Measurements from ENCODE around the gene PXK. TPM values are rescaled to one million over a fixed set of nuclear protein-coding genes. Genes with fewer than 3 reads are reported as not detected.
"Not testable (repeated sequence)": the region's sequence is repeated elsewhere in the genome, so short reads cannot be mapped to it uniquely, and the experiment has no call there.

PXK gene
- total RNA-seq, 2 donors from 2014 or later, result 16.0 to 22.0 TPM

GRCh38 chr3:58434168-58434504 lies 101.4 kb downstream of the PXK start:
- Mint-ChIP-seq H3K27ac (peak overlapping the region; percentile 98), H3K27me3 (ENCODE audit: insufficient read depth) (no peaks in the 10 kb centered on the region), H3K9me3 (peaks cover 1% of the 10 kb centered on the region), H3K4me3 (peak overlapping the region; percentile 90), H3K4me1 (peaks cover 37% of the 10 kb centered on the region), H3K36me3 (ENCODE audit: low read depth) (peaks cover 31% of the 10 kb centered on the region)
- Histone ChIP-seq H3K9ac (ENCODE audit: extremely low read depth, low read length, poor library complexity, severe bottlenecking) (peak overlapping the region; percentile 42), H3K27ac (ENCODE audit: low read depth, low read length) (no peak overlapping the region), H3K9me3 (ENCODE audit: control insufficient read depth, low read length) (peaks cover 5% of the 10 kb centered on the region), H3K27me3 (ENCODE audit: control insufficient read depth, insufficient read depth, low read length, poor library complexity, severe bottlenecking) (no peaks in the 10 kb centered on the region), H3K36me3 (ENCODE audit: control insufficient read depth, insufficient read depth, low read length) (peaks cover 32% of the 10 kb centered on the region), H3K4me1 (ENCODE audit: control insufficient read depth, insufficient read depth, low read length) (peaks cover 14% of the 10 kb centered on the region), H3K4me3 (ENCODE audit: low read length) (peak overlapping the region; percentile 6)
- WGBS, 2 experiments (ENCODE audit: insufficient coverage in 1 of 2, insufficient read length in 1 of 2), result 67 to 84% methylated on average over 3 of the region's 3 CpGs
- DNase-seq, result no peak
- TF ChIP-seq CTCF (conservative IDR thresholded peaks at IDR 0.05), result no peak

GRCh38 chr3:58434511-58434910 lies 101.8 kb downstream of the PXK start:
- peak overlapping the region; percentile 98 for H3K27ac Mint-ChIP-seq
- peak; percentile 86 for DNase-seq
- 40 to 66% methylated on average over 2 to 11 of the region's 11 CpGs for WGBS, 2 experiments (ENCODE audit: insufficient coverage in 1 of 2, insufficient read length in 1 of 2)

GRCh38 chr3:58434990-58435389 lies 102.3 kb downstream of the PXK start:
- H3K4me1 ChIP-seq (ENCODE audit: control insufficient read depth, insufficient read depth, low read length), result peaks cover 14% of the 10 kb centered on the region
- H3K4me3 ChIP-seq (ENCODE audit: low read length), result no peak overlapping the region
- Mint-ChIP-seq H3K4me3 (peak overlapping the region; percentile 90), H3K36me3 (ENCODE audit: low read depth) (peaks cover 23% of the 10 kb centered on the region), H3K9me3 (peaks cover 1% of the 10 kb centered on the region), H3K27ac (peak overlapping the region; percentile 98), H3K4me1 (peaks cover 39% of the 10 kb centered on the region), H3K27me3 (ENCODE audit: insufficient read depth) (no peaks in the 10 kb centered on the region)
- peaks cover 5% of the 10 kb centered on the region for H3K9me3 ChIP-seq (ENCODE audit: control insufficient read depth, low read length)
- H3K36me3 ChIP-seq (ENCODE audit: control insufficient read depth, insufficient read depth, low read length), result peaks cover 24% of the 10 kb centered on the region
- no peak for TF ChIP-seq CTCF (conservative IDR thresholded peaks at IDR 0.05)
- no peaks in the 10 kb centered on the region for H3K27me3 ChIP-seq (ENCODE audit: control insufficient read depth, insufficient read depth, low read length, poor library complexity, severe bottlenecking)
- DNase-seq, result peak; percentile 92
- H3K27ac ChIP-seq (ENCODE audit: low read depth, low read length), result peak overlapping the region; percentile 35
- 36 to 71% methylated on average over 1 of the region's 1 CpG for WGBS, 2 experiments (ENCODE audit: insufficient coverage in 1 of 2, insufficient read length in 1 of 2)
- peak overlapping the region; percentile 42 for H3K9ac ChIP-seq (ENCODE audit: extremely low read depth, low read length, poor library complexity, severe bottlenecking)

More at GRCh38 chr3:58434511-58434910, 101.8 kb downstream of the PXK start:
- Mint-ChIP-seq H3K27me3 (ENCODE audit: insufficient read depth) (no peaks in the 10 kb centered on the region), H3K9me3 (peaks cover 1% of the 10 kb centered on the region), H3K36me3 (ENCODE audit: low read depth) (peaks cover 28% of the 10 kb centered on the region), H3K4me1 (peaks cover 37% of the 10 kb centered on the region), H3K4me3 (peak overlapping the region; percentile 90)
- peaks cover 28% of the 10 kb centered on the region for H3K36me3 ChIP-seq (ENCODE audit: control insufficient read depth, insufficient read depth, low read length)
- H3K27ac ChIP-seq (ENCODE audit: low read depth, low read length), result peak overlapping the region; percentile 35
- H3K9ac ChIP-seq (ENCODE audit: extremely low read depth, low read length, poor library complexity, severe bottlenecking), result peak overlapping the region; percentile 42
- peaks cover 5% of the 10 kb centered on the region for H3K9me3 ChIP-seq (ENCODE audit: control insufficient read depth, low read length)
- H3K4me3 ChIP-seq (ENCODE audit: low read length), result peak overlapping the region; percentile 6
- peaks cover 14% of the 10 kb centered on the region for H3K4me1 ChIP-seq (ENCODE audit: control insufficient read depth, insufficient read depth, low read length)
- TF ChIP-seq CTCF (conservative IDR thresholded peaks at IDR 0.05), result no peak
- H3K27me3 ChIP-seq (ENCODE audit: control insufficient read depth, insufficient read depth, low read length, poor library complexity, severe bottlenecking), result no peaks in the 10 kb centered on the region

- not testable (repeated sequence) for H3K9me3 Mint-ChIP-seq; H3K36me3 Mint-ChIP-seq (ENCODE audit: low read depth); H3K27ac ChIP-seq (ENCODE audit: low read depth, low read length); H3K27me3 ChIP-seq (ENCODE audit: control insufficient read depth, insufficient read depth, low read length, poor library complexity, severe bottlenecking); H3K4me3 ChIP-seq (ENCODE audit: low read length); H3K9me3 ChIP-seq (ENCODE audit: control insufficient read depth, low read length); H3K36me3 ChIP-seq (ENCODE audit: control insufficient read depth, insufficient read depth, low read length); H3K27me3 Mint-ChIP-seq (ENCODE audit: insufficient read depth); H3K9ac ChIP-seq (ENCODE audit: extremely low read depth, low read length, poor library complexity, severe bottlenecking); H3K4me3 Mint-ChIP-seq
- H3K4me1 Mint-ChIP-seq, result peaks cover 57% of the 10 kb centered on the region
- peak overlapping the region; percentile 95 for H3K27ac Mint-ChIP-seq
- WGBS, 2 experiments (ENCODE audit: insufficient coverage in 1 of 2, insufficient read length in 1 of 2), result 62 to 76% methylated on average over 6 to 8 of the region's 8 CpGs
- peaks cover 19% of the 10 kb centered on the region for H3K4me1 ChIP-seq (ENCODE audit: control insufficient read depth, insufficient read depth, low read length)
- DNase-seq, result peak; percentile 83
Observed at GRCh38 chr3:58437276-58437675, 104.6 kb downstream of the PXK start.

DNA sequence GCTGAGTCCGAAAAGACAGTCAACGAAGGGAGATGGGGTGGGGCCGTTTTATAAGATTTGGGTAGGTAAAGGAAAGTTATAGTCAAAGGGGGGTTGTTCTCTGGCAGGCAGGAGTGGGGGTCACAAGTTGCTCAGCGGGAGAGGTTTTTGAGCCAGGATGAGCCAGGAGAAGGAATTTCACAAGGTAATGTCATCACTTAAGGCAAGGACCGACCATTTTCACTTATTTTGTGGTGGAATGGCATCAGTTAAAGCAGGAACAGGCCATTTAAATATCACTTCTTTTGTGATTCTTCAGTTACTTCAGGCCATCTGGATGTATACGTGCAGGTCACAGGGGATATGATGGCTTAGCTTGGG lies 108.3 kb downstream of the PXK start:
- H3K36me3 Mint-ChIP-seq (ENCODE audit: low read depth); H3K9ac ChIP-seq (ENCODE audit: extremely low read depth, low read length, poor library complexity, severe bottlenecking); H3K27me3 ChIP-seq (ENCODE audit: control insufficient read depth, insufficient read depth, low read length, poor library complexity, severe bottlenecking); H3K27me3 Mint-ChIP-seq (ENCODE audit: insufficient read depth); H3K4me3 ChIP-seq (ENCODE audit: low read length); H3K9me3 ChIP-seq (ENCODE audit: control insufficient read depth, low read length); H3K9me3 Mint-ChIP-seq; H3K27ac ChIP-seq (ENCODE audit: low read depth, low read length); H3K36me3 ChIP-seq (ENCODE audit: control insufficient read depth, insufficient read depth, low read length); H3K4me1 ChIP-seq (ENCODE audit: control insufficient read depth, insufficient read depth, low read length); H3K4me3 Mint-ChIP-seq: not testable (repeated sequence)
- Mint-ChIP-seq H3K27ac (peak overlapping the region; percentile 85), H3K4me1 (peaks cover 55% of the 10 kb centered on the region)
- WGBS, 2 experiments (ENCODE audit: insufficient coverage in 1 of 2, insufficient read length in 1 of 2), result 55 to 74% methylated on average over 5 to 6 of the region's 6 CpGs
- peak; percentile 72 for DNase-seq

Data from endodermal cell (in vitro differentiated cells).